ENCODE results near the gene VANGL1.

VANGL1 gene

DNA sequence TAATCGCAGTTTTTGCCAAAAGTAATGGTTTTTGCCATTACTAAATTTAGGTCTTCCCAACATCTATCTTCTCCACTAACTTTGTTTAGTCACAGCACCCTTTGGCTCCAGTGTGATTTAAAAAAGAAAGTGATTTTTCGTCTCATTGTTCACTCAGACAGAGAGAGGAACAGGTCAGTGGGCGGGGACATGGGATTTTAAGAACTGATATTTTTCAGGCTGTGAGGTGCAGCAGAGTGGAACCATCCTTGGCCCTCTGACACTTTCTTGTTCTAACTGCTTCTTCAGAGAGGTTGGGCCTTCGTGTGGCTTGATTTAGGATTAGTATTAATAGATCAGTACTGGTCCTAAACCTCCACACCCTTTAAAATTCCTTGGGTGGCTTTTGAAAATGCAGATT, 88.0 kb downstream of the VANGL1 start:
- Histone ChIP-seq H2AK5ac (ENCODE audit: low read length, severe bottlenecking) (no peak overlapping the region), H2BK12ac (ENCODE audit: low read length in 2 of 2) (no peak overlapping the region), H3K14ac (ENCODE audit: low read length in 2 of 2) (no peak overlapping the region), H2BK15ac (ENCODE audit: low read depth, poor library complexity, severe bottlenecking) (no peak overlapping the region), H2BK120ac (ENCODE audit: low read depth, low read length) (no peak overlapping the region), H3K4me1 (ENCODE audit: control insufficient read depth, insufficient read depth, low read depth, low read length) (peaks cover 4% of the 10 kb centered on the region), H3K27ac (ENCODE audit: low read length, poor library complexity, severe bottlenecking) (no peak overlapping the region), H2AFZ (ENCODE audit: low read depth, low read length) (no peak overlapping the region), H3K4me2 (ENCODE audit: low read length, poor library complexity, severe bottlenecking) (no peak overlapping the region), H3K18ac (ENCODE audit: low read depth in 1 of 2, low read length in 2 of 2) (no peak overlapping the region), H3K36me3 (ENCODE audit: control insufficient read depth in 1 of 2, insufficient read depth in 2 of 2, low read depth in 1 of 2, low read length in 2 of 2) (no peaks in the 10 kb centered on the region), H4K91ac (ENCODE audit: low read length) (no peak overlapping the region), H4K8ac (ENCODE audit: low read length) (no peak overlapping the region), H3K4ac (ENCODE audit: low read depth in 1 of 2, low read length in 2 of 2) (no peak overlapping the region), H3K4me3 (ENCODE audit: insufficient read depth in 1 of 2, low read depth in 1 of 2, low read length in 2 of 2) (no peak overlapping the region), H3K9me3 (ENCODE audit: control insufficient read depth, low read length) (no peaks in the 10 kb centered on the region), H3K27me3 (ENCODE audit: control insufficient read depth in 1 of 2, insufficient read depth in 1 of 2, low read length in 2 of 2) (no peaks in the 10 kb centered on the region), H2BK5ac (ENCODE audit: low read depth, low read length, poor library complexity, severe bottlenecking) (no peak overlapping the region), H3K79me1 (replicated peaks; ENCODE audit: low read length, poor library complexity, severe bottlenecking) (no peaks in the 10 kb centered on the region), H3K9ac (ENCODE audit: low read length) (no peak overlapping the region), H3K23ac (ENCODE audit: low read length in 2 of 2) (no peak overlapping the region)
- 100% methylated on average over 3 of the region's 4 CpGs for WGBS
- DNase-seq: no peak

DNA sequence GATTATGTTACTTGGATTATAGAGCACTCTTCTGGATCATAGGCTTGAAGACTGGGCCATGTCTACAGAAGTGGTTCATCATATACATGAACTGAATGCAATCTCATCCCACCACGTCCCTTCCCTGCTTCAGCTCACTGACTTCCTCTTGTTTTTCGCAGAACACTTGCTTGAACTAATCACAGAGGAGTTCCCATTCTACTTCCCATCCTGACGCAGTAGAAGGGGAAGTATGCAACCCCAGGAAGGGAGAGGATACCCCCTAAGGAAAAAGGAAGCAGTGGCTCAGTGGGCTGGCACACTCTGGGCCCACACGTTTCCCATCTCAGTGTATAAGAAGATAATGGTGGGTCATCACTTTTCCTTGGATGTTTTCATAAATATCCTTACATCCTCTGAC, 90.5 kb downstream of the VANGL1 start:
- no peaks in the 10 kb centered on the region for H3K36me3 ChIP-seq (ENCODE audit: control insufficient read depth in 1 of 2, insufficient read depth in 2 of 2, low read depth in 1 of 2, low read length in 2 of 2)
- H2BK120ac ChIP-seq (ENCODE audit: low read depth, low read length): no peak overlapping the region
- H2BK15ac ChIP-seq (ENCODE audit: low read depth, poor library complexity, severe bottlenecking): no peak overlapping the region
- peaks cover under 1 to 1% of the 10 kb centered on the region in 2 experiments for H3K27me3 ChIP-seq (ENCODE audit: control insufficient read depth in 1 of 2, insufficient read depth in 1 of 2, low read length in 2 of 2)
- no peak overlapping the region for H3K4me2 ChIP-seq (ENCODE audit: low read length, poor library complexity, severe bottlenecking)
- WGBS: 88% methylated on average over 3 of the region's 4 CpGs
- H2AK5ac ChIP-seq (ENCODE audit: low read length, severe bottlenecking): no peak overlapping the region
- no peak overlapping the region for H3K9ac ChIP-seq (ENCODE audit: low read length)
- no peak overlapping the region for H2AFZ ChIP-seq (ENCODE audit: low read depth, low read length)
- no peak overlapping the region for H4K8ac ChIP-seq (ENCODE audit: low read length)
- no peak overlapping the region for H3K23ac ChIP-seq (ENCODE audit: low read length in 2 of 2)
- no peak overlapping the region for H3K4me3 ChIP-seq (ENCODE audit: insufficient read depth in 1 of 2, low read depth in 1 of 2, low read length in 2 of 2)
- no peak for DNase-seq
- no peak overlapping the region for H3K27ac ChIP-seq (ENCODE audit: low read length, poor library complexity, severe bottlenecking)
- no peak overlapping the region for H2BK5ac ChIP-seq (ENCODE audit: low read depth, low read length, poor library complexity, severe bottlenecking)
- no peaks in the 10 kb centered on the region for H3K9me3 ChIP-seq (ENCODE audit: control insufficient read depth, low read length)
- H3K14ac ChIP-seq (ENCODE audit: low read length in 2 of 2): no peak overlapping the region
- H3K4ac ChIP-seq (ENCODE audit: low read depth in 1 of 2, low read length in 2 of 2): no peak overlapping the region
- H3K4me1 ChIP-seq (ENCODE audit: control insufficient read depth, insufficient read depth, low read depth, low read length): peaks cover 4% of the 10 kb centered on the region
- H3K18ac ChIP-seq (ENCODE audit: low read depth in 1 of 2, low read length in 2 of 2): no peak overlapping the region
- no peak overlapping the region for H4K91ac ChIP-seq (ENCODE audit: low read length)
- no peaks in the 10 kb centered on the region for H3K79me1 ChIP-seq (replicated peaks; ENCODE audit: low read length, poor library complexity, severe bottlenecking)
- no peak overlapping the region for H2BK12ac ChIP-seq (ENCODE audit: low read length in 2 of 2)

DNA sequence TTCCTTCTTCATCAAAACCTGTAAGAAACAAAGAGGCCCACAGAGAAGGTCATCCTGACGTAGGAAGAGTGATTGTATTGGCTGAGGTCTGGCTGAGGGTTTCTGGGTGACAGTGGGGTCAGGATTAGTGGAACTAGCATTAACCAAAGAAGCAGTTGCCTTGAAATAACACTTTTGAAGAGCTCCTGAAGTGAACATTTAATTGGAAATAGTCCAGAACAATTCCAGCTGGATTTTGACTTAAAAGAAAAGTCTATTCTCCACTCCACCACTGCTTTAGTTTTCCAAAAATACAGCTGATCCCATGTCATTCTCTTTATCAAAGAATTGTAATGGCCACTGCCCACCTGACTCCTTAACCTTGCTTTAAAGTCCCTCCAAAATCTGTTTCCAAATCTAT, 99.0 kb downstream of the VANGL1 start:
- H3K9ac ChIP-seq (ENCODE audit: low read length): no peak overlapping the region
- H3K4me3 ChIP-seq (ENCODE audit: insufficient read depth in 1 of 2, low read depth in 1 of 2, low read length in 2 of 2): no peak overlapping the region
- no peak overlapping the region for H2BK5ac ChIP-seq (ENCODE audit: low read depth, low read length, poor library complexity, severe bottlenecking)
- H3K14ac ChIP-seq (ENCODE audit: low read length in 2 of 2): no peak overlapping the region
- H3K4ac ChIP-seq (ENCODE audit: low read depth in 1 of 2, low read length in 2 of 2): no peak overlapping the region
- no peak overlapping the region for H3K4me2 ChIP-seq (ENCODE audit: low read length, poor library complexity, severe bottlenecking)
- no peak overlapping the region for H4K91ac ChIP-seq (ENCODE audit: low read length)
- no peaks in the 10 kb centered on the region for H3K36me3 ChIP-seq (ENCODE audit: control insufficient read depth in 1 of 2, insufficient read depth in 2 of 2, low read depth in 1 of 2, low read length in 2 of 2)
- H3K27ac ChIP-seq (ENCODE audit: low read length, poor library complexity, severe bottlenecking): no peak overlapping the region
- 45% methylated on average over 1 of the region's 1 CpG for WGBS
- no peak overlapping the region for H2AK5ac ChIP-seq (ENCODE audit: low read length, severe bottlenecking)
- no peaks in the 10 kb centered on the region for H3K4me1 ChIP-seq (ENCODE audit: control insufficient read depth, insufficient read depth, low read depth, low read length)
- no peak overlapping the region for H2BK12ac ChIP-seq (ENCODE audit: low read length in 2 of 2)
- no peak overlapping the region for H2AFZ ChIP-seq (ENCODE audit: low read depth, low read length)
- H3K23ac ChIP-seq (ENCODE audit: low read length in 2 of 2): no peak overlapping the region
- no peak overlapping the region for H2BK120ac ChIP-seq (ENCODE audit: low read depth, low read length)
- H3K79me1 ChIP-seq (replicated peaks; ENCODE audit: low read length, poor library complexity, severe bottlenecking): no peaks in the 10 kb centered on the region
- no peak for DNase-seq
- H2BK15ac ChIP-seq (ENCODE audit: low read depth, poor library complexity, severe bottlenecking): no peak overlapping the region
- H3K9me3 ChIP-seq (ENCODE audit: control insufficient read depth, low read length): no peaks in the 10 kb centered on the region
- H4K8ac ChIP-seq (ENCODE audit: low read length): no peak overlapping the region
- H3K18ac ChIP-seq (ENCODE audit: low read depth in 1 of 2, low read length in 2 of 2): no peak overlapping the region
- H3K27me3 ChIP-seq (ENCODE audit: control insufficient read depth in 1 of 2, insufficient read depth in 1 of 2, low read length in 2 of 2): peaks cover 13 to 38% of the 10 kb centered on the region in 2 experiments

DNA sequence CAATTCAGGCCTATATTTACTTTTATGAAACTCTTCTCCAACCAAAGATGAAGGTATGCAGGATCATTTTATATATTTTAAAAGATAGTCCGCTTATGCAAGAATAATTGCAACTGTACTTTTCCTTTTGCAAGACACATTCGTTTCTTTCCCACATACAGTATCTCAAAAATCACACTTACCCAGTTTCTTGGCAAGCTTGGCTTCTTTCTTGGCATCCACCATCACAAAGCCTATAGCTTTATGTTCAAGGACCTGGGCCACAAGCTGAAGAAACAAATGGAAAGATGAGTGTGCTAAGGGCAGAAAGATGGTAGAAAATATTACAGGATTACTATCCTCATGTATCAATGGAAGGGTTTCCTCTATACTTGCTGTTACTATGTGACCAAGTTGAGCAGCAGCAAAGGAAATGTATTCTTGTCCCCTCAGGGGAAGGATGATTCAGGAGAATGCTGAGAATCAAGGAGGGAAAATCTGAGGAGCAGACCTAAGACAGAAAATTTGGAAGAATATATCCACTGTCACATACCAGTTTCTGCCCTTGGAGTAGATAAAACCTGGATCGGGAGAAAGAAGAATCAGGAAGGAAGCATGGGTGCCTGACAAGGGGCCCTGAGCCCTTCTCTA, 103.0 kb downstream of the VANGL1 start:
- H3K27ac ChIP-seq (ENCODE audit: low read length, poor library complexity, severe bottlenecking): no peak overlapping the region
- no peak overlapping the region for H2BK5ac ChIP-seq (ENCODE audit: low read depth, low read length, poor library complexity, severe bottlenecking)
- H2BK12ac ChIP-seq (ENCODE audit: low read length in 2 of 2): no peak overlapping the region
- peaks cover 1% of the 10 kb centered on the region for H3K4me1 ChIP-seq (ENCODE audit: control insufficient read depth, insufficient read depth, low read depth, low read length)
- no peak for DNase-seq
- no peak overlapping the region for H4K91ac ChIP-seq (ENCODE audit: low read length)
- no peak overlapping the region for H2BK15ac ChIP-seq (ENCODE audit: low read depth, poor library complexity, severe bottlenecking)
- H3K4me2 ChIP-seq (ENCODE audit: low read length, poor library complexity, severe bottlenecking): no peak overlapping the region
- H3K18ac ChIP-seq (ENCODE audit: low read depth in 1 of 2, low read length in 2 of 2): no peak overlapping the region
- no peak overlapping the region for H2BK120ac ChIP-seq (ENCODE audit: low read depth, low read length)
- H3K14ac ChIP-seq (ENCODE audit: low read length in 2 of 2): no peak overlapping the region
- H3K9ac ChIP-seq (ENCODE audit: low read length): no peak overlapping the region
- H3K9me3 ChIP-seq (ENCODE audit: control insufficient read depth, low read length): no peaks in the 10 kb centered on the region
- H3K36me3 ChIP-seq (ENCODE audit: control insufficient read depth in 1 of 2, insufficient read depth in 2 of 2, low read depth in 1 of 2, low read length in 2 of 2): no peaks in the 10 kb centered on the region
- no peaks in the 10 kb centered on the region for H3K79me1 ChIP-seq (replicated peaks; ENCODE audit: low read length, poor library complexity, severe bottlenecking)
- H3K4ac ChIP-seq (ENCODE audit: low read depth in 1 of 2, low read length in 2 of 2): no peak overlapping the region
- H3K23ac ChIP-seq (ENCODE audit: low read length in 2 of 2): no peak overlapping the region
- H2AFZ ChIP-seq (ENCODE audit: low read depth, low read length): no peak overlapping the region
- 86% methylated on average over 3 of the region's 3 CpGs for WGBS
- no peak overlapping the region for H3K4me3 ChIP-seq (ENCODE audit: insufficient read depth in 1 of 2, low read depth in 1 of 2, low read length in 2 of 2)
- H3K27me3 ChIP-seq (ENCODE audit: control insufficient read depth in 1 of 2, insufficient read depth in 1 of 2, low read length in 2 of 2): peaks cover 3 to 19% of the 10 kb centered on the region in 2 experiments
- no peak overlapping the region for H4K8ac ChIP-seq (ENCODE audit: low read length)
- H2AK5ac ChIP-seq (ENCODE audit: low read length, severe bottlenecking): no peak overlapping the region

All from mesenchymal stem cell (in vitro differentiated cells and primary cell).